K562 (cell line): ENCODE measurements around the gene PTPRF. TPM values are rescaled to one million over a fixed set of nuclear protein-coding genes. Genes with fewer than 3 reads are reported as not detected.

Experiments used
- ATAC-seq: fragments of 200-7000 bp; cut with Tn5 transposase; 3 replicates; pipeline ENCODE4 v1.9.1; 2020; ENCODE audit warnings: moderate library complexity
- BruUV-seq: library from RNA; stranded (reverse); fragments of 400-500 nt; replicated peaks from 2 replicates; lab custom pipeline; 2021; lab: Mats Ljungman, UMichigan
- CTCF ChIA-PET: fragments of 300-600 bp; formaldehyde crosslinking; extraction: SDS; loops from one replicate; lab custom pipeline; 2021; ENCODE audit warnings: low intra/inter-chr PET ratio; lab: Yijun Ruan, JAX
- POLR2A ChIA-PET: fragments of 300-600, 350-650 bp; sonication (Branson Sonifier 250); formaldehyde crosslinking; extraction: SDS; loops from one replicate; lab custom pipeline; 2021; ENCODE audit warnings: antibody characterized with exemption, inconsistent platforms; lab: Yijun Ruan, JAX
- DNase-seq, 4 experiments: peaks; one replicate each; pipeline versions ENCODE4 v3.0.0 to v3.0.0-alpha.2; 2011 to 2018; ENCODE audit warnings: low spot score in 3 of 4, mixed read lengths in 3 of 4; ENCODE audit errors: extremely low read depth in 1 of 4
- FAIRE-seq: peaks from 2 replicates; lab custom pipeline; 2011; peaks lifted over from hg19 to GRCh38; lab: Jason Lieb, UNC
- H2AFZ ChIP-seq: 2 replicates; pipeline ENCODE4 v1.6.0; 2011; ENCODE audit warnings: low read depth, low read length, control low read depth, inconsistent platforms
- H3K27ac ChIP-seq: fragments of 200-600 bp; 3 replicates; pipeline ENCODE4 v1.8.0; 2011; ENCODE audit warnings: low read depth, mild to moderate bottlenecking, control low read depth, inconsistent platforms, low read length, moderate library complexity, mixed read lengths; ENCODE audit errors: extremely low read depth
- H3K27me3 ChIP-seq, 2 experiments: fragments of 300-600 bp in 1 of 2; 2 replicates in 1 of 2; 3 replicates in 1 of 2; pipeline versions ENCODE4 v1.6.0 to v1.8.0; 2011; ENCODE audit warnings: inconsistent platforms in 2 of 2, low read length in 2 of 2, mild to moderate bottlenecking in 1 of 2, mixed read lengths in 1 of 2, moderate library complexity in 1 of 2; ENCODE audit not compliant: control insufficient read depth in 2 of 2, insufficient read depth in 2 of 2
- H3K36me3 ChIP-seq: fragments of 300-600 bp; 3 replicates; pipeline ENCODE4 v1.8.0; 2011; ENCODE audit warnings: mild to moderate bottlenecking, low read length, inconsistent platforms; ENCODE audit not compliant: control insufficient read depth, insufficient read depth
- H3K4me1 ChIP-seq, 2 experiments: fragments of 200-600 bp in 1 of 2; replicated peaks in 1 of 2; 2 replicates in 1 of 2; 3 replicates in 1 of 2; pipeline versions ENCODE4 v1.5.1 to v1.8.0; 2011; ENCODE audit warnings: inconsistent platforms in 2 of 2, low read length in 2 of 2, mild to moderate bottlenecking in 1 of 2, mixed read lengths in 1 of 2, moderate library complexity in 1 of 2; ENCODE audit not compliant: control insufficient read depth in 2 of 2, insufficient read depth in 2 of 2
- H3K4me2 ChIP-seq: 2 replicates; pipeline ENCODE4 v1.6.1; 2011; ENCODE audit warnings: low read length, control low read depth, inconsistent platforms, mixed read lengths; ENCODE audit not compliant: insufficient read depth
- H3K4me3 ChIP-seq: fragments of 200-600 bp; sonication (generic), shearing (Covaris generic); 2 replicates; pipeline ENCODE4 v1.5.1; 2016; ENCODE audit warnings: control low read depth, inconsistent platforms
- H3K79me2 ChIP-seq: fragments of 200-600 bp; 3 replicates; pipeline ENCODE4 v1.8.0; 2011; ENCODE audit warnings: low read length, inconsistent platforms; ENCODE audit not compliant: control insufficient read depth, insufficient read depth
- H3K9ac ChIP-seq, 2 experiments: 2 replicates each; pipeline versions ENCODE4 v1.6.0 to v1.6.1; 2011; ENCODE audit warnings: low read depth in 2 of 2, low read length in 2 of 2, control low read depth in 1 of 2, inconsistent platforms in 1 of 2, mild to moderate bottlenecking in 1 of 2, mixed read lengths in 1 of 2; ENCODE audit not compliant: insufficient read depth in 1 of 2
- H3K9me1 ChIP-seq: one replicate; pipeline ENCODE4 v1.6.0; 2011; ENCODE audit warnings: inconsistent platforms, mild to moderate bottlenecking, low read length, moderate library complexity; ENCODE audit not compliant: control insufficient read depth, insufficient read depth
- H3K9me3 ChIP-seq: replicated peaks from 2 replicates; pipeline ENCODE4 v1.5.1; 2011; ENCODE audit warnings: low read depth, low read length, inconsistent platforms; ENCODE audit not compliant: control insufficient read depth, insufficient read depth
- H4K20me1 ChIP-seq: replicated peaks from 2 replicates; pipeline ENCODE4 v1.6.1; 2011; ENCODE audit warnings: low read length, inconsistent platforms, mixed read lengths; ENCODE audit not compliant: control insufficient read depth, insufficient read depth
- BMI1 ChIP-seq: fragments of 150-350 bp; IDR thresholded peaks from 2 replicates; pipeline ENCODE4 v1.6.1; 2014; ENCODE audit warnings: low read length
- CBX2 ChIP-seq: fragments of 200-600 bp; sonication (generic); IDR thresholded peaks from one replicate; pipeline ENCODE4 v1.6.1; 2012; ENCODE audit warnings: mild to moderate bottlenecking, low read length, inconsistent platforms; ENCODE audit not compliant: insufficient read depth, poor library complexity, severe bottlenecking
- ELK3 ChIP-seq: fragments of 450-650 bp; formaldehyde crosslinking; IDR thresholded peaks from 2 replicates; pipeline ENCODE4 v1.4.0; 2020; ENCODE audit warnings: mild to moderate bottlenecking
- ERF ChIP-seq: fragments of 450-650 bp; formaldehyde crosslinking; IDR thresholded peaks from 2 replicates; pipeline ENCODE4 v1.4.0; 2020; ENCODE audit warnings: mild to moderate bottlenecking, mixed read lengths
- FOXO4 ChIP-seq: fragments of 450-650 bp; formaldehyde crosslinking; IDR thresholded peaks from 2 replicates; pipeline ENCODE4 v1.4.0; 2020; ENCODE audit warnings: mild to moderate bottlenecking, moderate library complexity
- HDAC2 ChIP-seq: fragments of 450-650 bp; IDR thresholded peaks from 2 replicates; pipeline ENCODE4 v1.6.1; 2016; ENCODE audit warnings: mild to moderate bottlenecking
- KDM1A ChIP-seq, 2 experiments: fragments of 450-650 bp; IDR thresholded peaks; 2 replicates each; pipeline ENCODE4 v1.6.1; 2016; ENCODE audit warnings: mild to moderate bottlenecking in 2 of 2
- KDM4B ChIP-seq, 2 experiments: fragments of 450-650 bp in 1 of 2; sonication (generic) in 1 of 2; IDR thresholded peaks; 2 replicates each; pipeline ENCODE4 v1.6.1; 2016 to 2017; ENCODE audit warnings: borderline replicate concordance in 2 of 2, antibody characterized with exemption in 1 of 2, low read depth in 1 of 2, mild to moderate bottlenecking in 1 of 2
- MCM7 ChIP-seq, 2 experiments: fragments of 450-650 bp; IDR thresholded peaks; 2 replicates each; pipeline ENCODE4 v1.6.1; 2016 to 2018
- RBFOX2 ChIP-seq: fragments of 200-400 bp; formaldehyde crosslinking; IDR thresholded peaks from 2 replicates; pipeline ENCODE4 v1.6.1; 2017; ENCODE audit warnings: low read depth, mild to moderate bottlenecking, low read length, moderate library complexity
- SREBF2 ChIP-seq: sonication (generic); formaldehyde crosslinking; IDR thresholded peaks from 2 replicates; pipeline ENCODE4 v1.4.0; 2020; ENCODE audit warnings: mild to moderate bottlenecking, missing genetic modification reagents
- U2AF1 ChIP-seq: fragments of 200-400 bp; formaldehyde crosslinking; optimal IDR thresholded peaks from 2 replicates; pipeline ENCODE3; 2017; ENCODE audit warnings: mild to moderate bottlenecking, low read depth, low read length, moderate library complexity
- USF1 ChIP-seq: sonication (generic); formaldehyde crosslinking; IDR thresholded peaks from 2 replicates; pipeline ENCODE4 v1.9.0; 2022; ENCODE audit warnings: mild to moderate bottlenecking, missing genetic modification reagents
- ZNF431 ChIP-seq: sonication (generic); formaldehyde crosslinking; IDR thresholded peaks from 2 replicates; pipeline ENCODE4 v1.8.0; 2022; ENCODE audit warnings: mild to moderate bottlenecking, missing genetic modification reagents
- ZZZ3 ChIP-seq: fragments of 450-650 bp; IDR thresholded peaks from 2 replicates; pipeline ENCODE4 v1.6.1; 2016; ENCODE audit warnings: antibody characterized with exemption, mild to moderate bottlenecking, moderate library complexity
- WGBS: fragments of 100-300 bp; shearing (Covaris generic); methylation state at CpG from one replicate; pipeline ENCODE4 v1.1.6; 2016; ENCODE audit warnings: low coverage, mixed read lengths; ENCODE audit not compliant: insufficient coverage; ENCODE audit errors: missing lambda C conversion rate; 5-methylcytosine and 5-hydroxymethylcytosine counted together
- in situ Hi-C: fragments of 300-500 bp; cut with MboI; formaldehyde crosslinking; loops from 4 replicates; pipeline ENCODE4 v1.15.0; 2018; ENCODE audit warnings: inconsistent platforms, mixed read lengths
- intact Hi-C: fragments of 100-400 bp; cut with micrococcal nuclease; formaldehyde crosslinking; loops from 2 replicates; pipeline ENCODE4 v1.14.2; 2022
- polyA plus RNA-seq, 8 experiments: library from polyadenylated mRNA; depleted of rRNA in 4 of 8; stranded (reverse) in 5 of 8; unstranded in 3 of 8; fragments of >200 nt; fragmentation: Nextera tagmentation in 2 of 8; fragmentation: Illumina TruSeq in 1 of 8; extraction: Ambion mirVana in 2 of 8; extraction: Trizol in 1 of 8; gene quantifications; 2 replicates each; pipeline versions ENCODE4 v1.2.1 to v1.2.3, GENCODE V29; 2011 to 2014; ENCODE audit warnings: inconsistent platforms in 1 of 8, missing spikeins in 1 of 8
- total RNA-seq, 7 experiments: library from RNA; depleted of rRNA in 6 of 7; stranded (reverse); fragments of >200 nt in 6 of 7; fragmentation: Illumina TruSeq in 2 of 7; extraction: Trizol in 2 of 7; gene quantifications; 2 replicates each; pipeline versions ENCODE4 v1.2.1 to v1.2.3, GENCODE V29; 2011 to 2021; ENCODE audit warnings: low replicate concordance in 1 of 7
- TF ChIP-seq, protein P1 (sequence below): fragments of 450-650 bp; IDR thresholded peaks from 2 replicates; pipeline ENCODE4 v1.7.0; 2016; ENCODE audit warnings: borderline replicate concordance

The PTPRF gene
- total and polyA plus RNA-seq, 9 of the 15 experiments (the other 6 are each of a cell fraction or from before 2014, with no cell fraction given) = 0.13 to 4.3 (median 1.1) TPM

- TF ChIP-seq ELK3 (no peak), KDM4B (IDR thresholded peaks at IDR 0.05; ENCODE audit: borderline replicate concordance in 2 of 2, low read depth in 1 of 2) (no peak), RBFOX2 (no peak)
- TF ChIP-seq, protein P1, sequence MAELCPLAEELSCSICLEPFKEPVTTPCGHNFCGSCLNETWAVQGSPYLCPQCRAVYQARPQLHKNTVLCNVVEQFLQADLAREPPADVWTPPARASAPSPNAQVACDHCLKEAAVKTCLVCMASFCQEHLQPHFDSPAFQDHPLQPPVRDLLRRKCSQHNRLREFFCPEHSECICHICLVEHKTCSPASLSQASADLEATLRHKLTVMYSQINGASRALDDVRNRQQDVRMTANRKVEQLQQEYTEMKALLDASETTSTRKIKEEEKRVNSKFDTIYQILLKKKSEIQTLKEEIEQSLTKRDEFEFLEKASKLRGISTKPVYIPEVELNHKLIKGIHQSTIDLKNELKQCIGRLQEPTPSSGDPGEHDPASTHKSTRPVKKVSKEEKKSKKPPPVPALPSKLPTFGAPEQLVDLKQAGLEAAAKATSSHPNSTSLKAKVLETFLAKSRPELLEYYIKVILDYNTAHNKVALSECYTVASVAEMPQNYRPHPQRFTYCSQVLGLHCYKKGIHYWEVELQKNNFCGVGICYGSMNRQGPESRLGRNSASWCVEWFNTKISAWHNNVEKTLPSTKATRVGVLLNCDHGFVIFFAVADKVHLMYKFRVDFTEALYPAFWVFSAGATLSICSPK = no peak
Observed at GRCh38 chr1:43492826-43493225, 37.9 kb upstream of the PTPRF start (continued).

GRCh38 chr1:43493661-43494450, 36.8 kb upstream of the PTPRF start:
- CTCF ChIA-PET = no interaction called here
- no peak for FAIRE-seq
- no peak for TF ChIP-seq HDAC2
- no peak for TF ChIP-seq KDM1A (IDR thresholded peaks at IDR 0.05)
- TF ChIP-seq CBX2 = no peak
- no peak for TF ChIP-seq ZNF431 (CRISPR knock-in tag)
- no peak for TF ChIP-seq FOXO4 (CRISPR knock-in tag)
- TF ChIP-seq MCM7 (IDR thresholded peaks at IDR 0.05) = no peak
- no peak for TF ChIP-seq U2AF1
- TF ChIP-seq USF1 (CRISPR knock-in tag) = no peak
- TF ChIP-seq ZZZ3 = no peak
- no peak for TF ChIP-seq BMI1
- TF ChIP-seq ERF = no peak
- TF ChIP-seq SREBF2 (CRISPR knock-in tag) = no peak

More at GRCh38 chr1:43493661-43494450, 36.8 kb upstream of the PTPRF start:
- Histone ChIP-seq H3K36me3 (no peaks in the 10 kb centered on the region), H3K4me2 (no peak overlapping the region), H3K27ac (no peak overlapping the region), H2AFZ (no peak overlapping the region), H4K20me1 (no peaks in the 10 kb centered on the region), H3K79me2 (no peaks in the 10 kb centered on the region), H3K9me3 (peaks cover 2% of the 10 kb centered on the region; the same call in 1 of the 2 replicates), H3K9me1 (no peaks in the 10 kb centered on the region), H3K27me3 (peaks cover 0 to 13% of the 10 kb centered on the region in 2 experiments; a peak in 1 of 5 replicates), H3K9ac (no peak overlapping the region), H3K4me1 (peaks cover 0 to 4% of the 10 kb centered on the region in 2 experiments; a peak in 1 of 5 replicates), H3K4me3 (no peak overlapping the region)
- DNase-seq = no peak
- no peak for ATAC-seq
- POLR2A ChIA-PET = no interaction called here
- WGBS = 2% methylated on average over 11 of the region's 11 CpGs
- intact Hi-C loops = no loop called here
- no TSS peak for BruUV-seq
- in situ Hi-C loops = no loop called here
